Activated CD8-positive, alpha-beta memory T cell treated with anti-CD3 and anti-CD28 coated beads, Interleukin-2, amount 50 U/mL, for 24 hours (primary cell): Measurements from ENCODE around the gene CIC.
"Not testable (repeated sequence)": the region's sequence is repeated elsewhere in the genome, so short reads cannot be mapped to it uniquely, and the experiment has no call there.

Experiments used
- DNase-seq: peaks from one replicate; pipeline ENCODE4 v3.0.0-alpha.2; 2020; ENCODE audit errors: extremely low read depth

CIC gene

DNA sequence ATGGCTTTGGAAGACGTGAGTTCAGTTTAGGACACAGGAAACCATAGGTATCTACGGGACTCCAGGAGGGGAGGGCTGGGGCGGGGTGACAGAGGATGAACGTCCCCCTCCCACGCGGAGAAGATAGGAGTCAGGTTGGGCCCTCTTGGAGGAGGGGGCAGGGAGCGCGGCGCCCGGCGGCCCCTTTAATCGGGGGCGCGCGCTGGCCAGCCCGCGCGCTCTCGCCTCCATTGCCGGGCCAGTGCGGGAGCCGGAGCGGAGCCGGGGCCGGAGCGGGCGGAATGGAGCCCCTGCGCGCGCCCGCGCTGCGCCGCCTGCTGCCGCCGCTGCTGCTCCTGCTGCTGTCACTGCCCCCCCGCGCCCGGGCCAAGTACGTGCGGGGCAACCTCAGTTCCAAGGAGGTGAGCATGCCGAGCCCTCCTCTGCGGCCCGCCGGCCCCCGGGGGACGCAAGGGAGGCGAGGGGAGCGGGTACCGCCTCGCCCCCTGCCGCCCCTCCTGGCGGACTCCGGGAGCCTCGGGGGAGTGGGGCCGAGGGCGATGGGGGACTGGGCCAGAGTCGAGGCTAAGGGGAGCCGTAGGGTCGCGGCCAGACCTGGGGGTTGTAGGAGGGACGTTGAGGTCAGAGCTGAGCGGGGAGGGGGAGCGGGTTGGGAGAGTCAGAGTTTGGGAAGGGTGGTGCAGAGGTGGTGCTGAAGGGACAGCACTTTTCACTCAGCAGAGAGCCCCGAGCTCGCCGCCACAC is 44.2 kb downstream of the CIC start, which contains the start of gene TMEM145:
Gene TMEM145 (plus strand): TSS at position 214 of the 744 bp plus-strand sequence. CDS start 68 bp downstream, at position 282.
- no peak for DNase-seq

DNA sequence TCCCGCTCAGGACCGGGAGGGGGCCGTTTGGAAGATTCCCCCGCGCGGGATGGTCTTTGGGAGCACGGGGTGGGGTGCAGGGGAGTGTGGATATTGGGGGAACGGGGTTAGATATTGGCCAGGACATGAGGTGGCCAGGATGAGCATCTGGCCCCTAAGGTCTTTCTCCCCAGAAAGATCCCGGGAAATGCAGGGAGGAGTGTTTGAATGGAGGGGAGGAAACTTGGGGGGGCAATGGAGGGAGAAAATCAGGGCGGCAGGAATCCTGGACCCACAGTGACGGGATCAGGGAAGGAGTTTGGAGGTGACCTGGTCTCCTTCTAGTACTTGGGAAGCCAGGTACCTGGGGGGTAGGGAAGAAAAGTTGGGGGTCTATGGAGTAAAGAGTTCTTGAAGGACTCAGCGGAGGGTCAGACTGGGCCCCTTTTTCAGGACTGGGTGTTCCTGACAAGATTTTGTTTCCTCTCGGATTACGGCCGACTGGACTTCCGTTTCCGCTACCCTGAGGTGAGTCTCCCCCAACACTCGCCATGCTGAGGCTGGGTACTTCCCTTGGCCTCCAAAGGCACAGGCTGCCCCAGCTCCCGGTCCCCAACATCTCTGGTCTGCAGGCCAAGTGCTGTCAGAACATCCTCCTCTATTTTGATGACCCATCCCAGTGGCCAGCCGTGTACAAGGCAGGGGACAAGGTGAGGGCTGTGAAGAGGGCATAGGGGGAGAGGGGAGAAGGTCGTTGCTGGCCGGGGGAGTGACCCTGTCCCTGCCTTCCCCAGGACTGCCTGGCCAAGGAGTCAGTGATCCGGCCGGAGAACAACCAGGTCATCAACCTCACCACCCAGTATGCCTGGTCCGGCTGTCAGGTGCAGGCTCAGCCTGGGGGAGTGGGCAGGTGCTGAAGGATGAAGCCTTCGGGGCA is 45.0 kb downstream of the CIC start:
- no peak for DNase-seq

DNA sequence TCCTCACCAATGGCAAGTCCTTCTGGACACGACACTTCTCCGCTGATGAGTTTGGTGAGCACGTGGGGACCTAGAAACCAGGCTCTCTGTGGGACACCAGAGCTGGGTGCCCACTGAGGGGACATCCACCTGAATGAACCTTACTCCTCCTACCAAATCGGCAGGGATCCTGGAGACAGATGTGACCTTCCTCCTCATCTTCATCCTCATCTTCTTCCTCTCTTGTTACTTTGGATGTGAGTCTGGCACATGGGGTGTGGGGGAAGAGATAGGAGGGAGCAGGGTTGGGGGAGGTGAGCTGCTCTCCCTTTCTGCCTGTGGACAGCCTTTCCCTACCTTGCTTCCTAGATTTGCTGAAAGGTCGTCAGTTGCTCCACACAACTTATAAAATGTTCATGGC is 46.0 kb downstream of the CIC start:
- no peak for DNase-seq

DNA sequence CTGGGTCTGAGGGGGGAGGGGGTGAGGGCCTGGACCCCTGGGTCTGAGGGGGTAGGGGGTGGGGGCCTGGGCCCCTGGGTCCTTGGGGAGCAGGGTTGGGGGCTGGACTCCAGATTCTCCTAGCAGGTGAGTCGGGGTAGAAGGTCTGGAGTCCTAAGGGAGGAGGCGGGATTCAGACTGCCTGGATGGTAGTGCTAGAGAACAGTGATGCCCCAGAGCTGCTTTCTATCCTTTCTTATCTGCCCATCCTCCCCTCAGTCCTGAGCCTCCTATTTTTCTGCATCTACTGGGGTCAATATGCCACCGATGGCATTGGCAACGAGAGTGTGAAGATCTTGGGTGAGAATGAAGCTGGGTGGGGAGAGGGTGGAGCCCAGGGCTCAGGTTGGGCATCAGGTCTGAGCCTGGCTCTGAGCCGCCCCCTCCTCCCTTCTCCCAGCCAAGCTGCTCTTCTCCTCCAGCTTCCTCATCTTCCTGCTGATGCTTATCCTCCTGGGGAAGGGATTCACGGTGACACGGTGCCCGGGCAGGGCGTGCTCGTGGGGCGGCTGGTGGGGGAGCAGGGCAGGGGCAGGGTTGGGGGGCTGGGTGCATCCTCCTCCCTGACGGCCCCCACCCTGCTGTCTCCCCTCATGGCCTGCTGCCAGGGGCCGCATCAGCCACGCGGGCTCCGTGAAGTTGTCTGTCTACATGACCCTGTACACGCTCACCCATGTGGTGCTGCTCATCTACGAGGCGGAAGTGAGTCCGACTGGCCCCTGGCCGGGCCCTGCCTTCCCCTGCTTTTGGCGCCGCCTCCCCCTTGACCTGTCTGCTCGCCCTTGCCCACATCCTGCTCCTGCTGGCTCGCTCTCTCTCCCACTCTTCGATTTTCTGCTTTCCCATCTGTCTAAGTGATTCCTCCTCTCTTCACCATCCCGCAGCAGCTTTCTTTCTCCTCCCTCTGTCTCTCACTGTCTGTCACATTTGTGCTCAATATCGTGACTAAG is 47.5 kb downstream of the CIC start:
- DNase-seq: no peak

DNA sequence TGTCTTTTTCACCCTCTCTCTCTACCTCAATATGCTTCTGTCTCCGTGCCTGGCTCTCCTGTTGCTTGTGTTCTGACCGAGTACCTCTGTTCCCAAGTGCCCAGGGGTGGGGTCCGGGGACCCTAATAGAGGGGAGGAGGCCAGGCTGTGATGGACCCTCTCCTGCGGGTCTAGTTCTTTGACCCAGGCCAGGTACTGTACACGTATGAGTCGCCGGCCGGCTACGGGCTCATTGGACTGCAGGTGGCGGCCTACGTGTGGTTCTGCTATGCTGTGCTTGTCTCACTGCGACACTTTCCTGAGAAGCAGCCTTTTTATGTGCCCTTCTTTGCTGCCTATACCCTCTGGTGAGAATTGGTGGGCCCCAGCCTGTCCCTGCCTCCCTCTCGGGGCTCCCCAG is 48.5 kb downstream of the CIC start:
- no peak for DNase-seq

DNA sequence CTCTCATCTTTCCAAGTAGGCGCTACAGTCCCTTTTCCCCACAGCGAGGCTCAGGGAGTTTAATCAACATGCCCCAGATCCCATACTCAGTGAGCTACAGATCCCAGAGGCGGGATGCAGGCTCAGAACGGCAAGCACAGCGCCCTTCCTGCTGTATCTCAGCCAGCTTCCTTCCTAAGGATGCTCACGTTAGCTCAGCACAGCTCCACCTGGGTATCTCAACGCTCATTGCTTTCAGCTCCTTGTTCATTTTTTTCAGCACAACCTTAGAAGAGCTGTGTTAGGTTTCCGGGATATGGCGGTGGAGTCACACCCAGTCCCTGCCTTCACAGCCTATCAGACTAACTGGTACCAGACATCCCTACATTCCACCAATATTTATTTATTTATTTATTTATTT is 53.3 kb downstream of the CIC start:
- no peak for DNase-seq

DNA sequence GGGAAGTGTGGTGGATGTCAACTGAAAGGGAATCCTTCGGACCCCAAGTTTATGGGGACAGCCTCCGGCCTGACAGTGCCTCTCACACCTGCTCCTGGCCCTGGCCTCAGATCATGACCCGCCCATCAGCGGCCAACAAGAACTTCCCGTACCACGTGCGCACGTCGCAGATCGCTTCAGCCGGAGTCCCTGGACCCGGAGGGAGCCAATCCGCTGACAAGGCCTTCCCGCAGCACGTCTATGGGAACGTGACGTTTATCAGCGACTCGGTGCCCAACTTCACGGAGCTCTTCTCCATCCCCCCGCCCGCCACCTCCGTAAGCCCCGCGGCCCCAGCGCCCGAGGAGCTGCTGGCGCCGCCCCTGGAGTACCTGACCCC is 54.4 kb downstream of the CIC start:
- DNase-seq: no peak

DNA sequence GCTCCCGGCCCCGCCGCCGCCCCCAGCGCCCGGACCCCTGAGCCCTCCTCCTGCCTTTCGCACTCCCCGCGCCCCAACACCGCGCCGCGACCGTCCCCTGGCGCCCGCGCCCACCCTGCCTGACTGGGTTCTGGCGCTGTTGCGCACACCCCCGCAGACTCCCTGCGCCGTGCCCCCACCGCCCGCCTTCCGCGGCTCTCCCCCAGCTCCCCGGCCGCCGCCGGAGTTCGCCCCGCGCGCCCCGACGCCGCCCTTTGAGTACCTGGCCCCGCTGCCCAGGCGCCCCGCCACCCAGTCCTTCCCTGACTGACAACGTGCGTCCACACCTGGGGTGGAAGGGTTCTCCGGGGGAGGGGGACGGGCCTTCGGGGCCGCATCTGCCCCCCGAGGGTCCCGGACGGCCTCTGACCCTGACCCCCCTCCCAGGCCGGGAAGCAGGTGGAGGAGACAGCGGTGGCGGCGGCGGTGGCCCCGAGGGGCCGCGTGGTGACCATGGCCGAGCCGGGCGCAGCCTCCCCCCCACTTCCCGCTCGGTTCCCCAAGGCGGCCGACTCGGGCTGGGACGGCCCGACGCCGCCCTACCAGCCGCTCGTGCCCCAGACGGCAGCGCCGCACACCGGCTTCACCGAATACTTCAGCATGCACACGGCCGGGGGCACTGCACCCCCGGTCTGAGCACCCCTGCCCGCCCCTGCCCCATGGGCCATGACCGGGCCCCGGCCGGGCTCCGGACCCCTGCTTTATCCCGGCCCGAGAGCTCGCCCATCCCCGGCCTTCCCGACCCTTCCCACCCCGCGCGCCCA is 55.0 kb downstream of the CIC start:
- no peak for DNase-seq

DNA sequence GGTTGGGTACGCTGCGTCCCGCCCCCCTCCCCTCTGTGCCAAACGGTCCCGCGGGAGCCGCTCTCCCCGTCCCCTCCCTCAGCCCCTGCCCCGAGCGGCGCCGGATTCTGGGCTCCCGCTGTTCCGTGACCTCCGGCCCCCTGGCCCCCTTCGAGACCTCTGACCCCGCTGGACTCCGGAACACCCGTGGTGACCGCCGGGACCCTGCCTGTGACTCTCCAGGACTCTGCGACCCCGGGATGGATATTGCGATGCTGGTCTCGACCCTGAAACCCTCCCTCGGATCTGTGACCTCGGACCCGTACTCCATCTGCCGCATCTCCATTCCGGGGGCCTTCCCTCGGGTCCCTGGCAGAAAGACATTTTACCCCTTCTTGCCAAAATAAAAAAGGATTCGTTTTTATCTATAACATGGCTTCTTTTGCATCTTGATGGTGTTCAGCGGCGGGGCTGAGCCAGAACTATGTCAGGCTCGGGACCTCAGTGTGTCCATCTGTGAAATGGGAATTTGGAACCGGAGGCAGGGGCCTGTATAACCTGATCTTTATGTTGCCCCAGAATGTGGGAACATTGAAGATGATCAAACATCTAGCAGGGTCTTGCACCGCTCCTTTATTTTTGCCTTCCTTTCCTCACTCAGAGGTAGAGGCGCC is 55.7 kb downstream of the CIC start:
- DNase-seq: no peak

DNA sequence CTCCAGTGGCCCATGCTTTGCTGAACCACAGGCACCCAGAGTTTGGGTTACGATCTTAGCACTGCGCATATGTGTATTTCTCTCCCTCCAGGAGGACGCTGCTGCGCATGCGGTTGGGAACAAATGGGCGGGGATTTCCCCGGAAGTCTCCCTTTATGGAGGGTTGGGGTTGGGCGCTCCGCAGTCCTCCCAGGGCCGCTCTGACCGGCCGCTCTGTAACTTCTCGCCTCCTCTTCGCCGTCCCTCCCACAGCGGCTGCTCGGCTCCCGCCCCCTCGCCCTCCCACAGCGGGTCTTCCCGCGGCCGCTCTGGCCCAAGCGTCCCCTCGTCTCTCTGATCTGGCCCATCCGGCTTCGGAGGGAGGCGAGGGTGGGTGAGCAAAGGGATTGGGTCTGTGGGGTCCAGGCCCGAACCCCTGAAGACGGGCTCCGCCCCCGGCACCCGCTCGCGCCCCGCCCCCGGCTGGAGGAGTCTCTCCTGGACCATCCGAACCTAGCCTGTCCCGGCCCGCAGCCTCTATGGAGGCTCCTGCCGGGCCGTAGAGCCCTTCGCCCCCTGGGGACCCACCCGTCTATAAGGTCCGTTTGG is 56.4 kb downstream of the CIC start, which contains the start of gene MEGF8:
Gene MEGF8 (plus strand): TSS at position 328 of the 588 bp plus-strand sequence. CDS start 609 bp downstream, outside the sequence.
- DNase-seq: peak; percentile 98

DNA sequence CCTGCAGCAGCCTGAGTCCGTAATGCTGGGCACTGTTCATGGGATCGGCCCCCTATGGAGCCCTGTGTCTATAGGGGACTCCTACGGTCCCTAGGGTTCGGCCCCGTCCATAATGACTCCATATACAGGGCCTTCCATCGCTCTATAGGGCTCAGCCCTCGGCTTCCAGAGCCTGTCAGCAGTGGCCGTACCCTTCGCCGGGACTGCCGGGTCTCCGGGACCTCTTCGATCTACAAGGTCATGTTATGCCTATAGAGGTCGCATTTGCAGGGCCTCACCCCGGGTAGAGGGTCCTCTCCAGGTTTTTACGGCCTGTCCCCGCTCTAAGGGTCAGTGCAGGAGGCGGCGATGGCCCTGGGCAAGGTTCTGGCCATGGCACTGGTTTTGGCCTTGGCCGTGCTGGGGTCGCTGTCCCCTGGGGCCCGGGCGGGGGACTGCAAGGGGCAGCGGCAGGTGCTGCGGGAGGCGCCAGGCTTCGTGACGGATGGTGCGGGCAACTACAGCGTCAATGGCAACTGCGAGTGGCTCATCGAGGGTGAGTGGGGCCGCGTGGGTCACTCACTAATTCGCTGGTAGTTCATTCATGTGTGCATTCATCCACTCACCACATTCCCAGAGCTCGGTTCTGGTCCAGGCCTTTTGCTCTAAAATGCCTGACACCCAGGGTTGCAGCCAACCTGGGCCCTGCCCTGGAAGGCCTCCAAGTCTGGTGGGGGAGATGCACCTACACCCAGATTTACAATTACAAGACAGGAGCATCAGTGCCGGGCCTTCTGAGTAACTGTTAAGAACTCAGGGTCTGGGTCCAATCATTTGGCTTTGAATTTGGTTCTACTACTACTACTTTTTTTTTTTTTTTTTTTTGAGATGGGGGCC is 57.1 kb downstream of the CIC start:
- DNase-seq: no peak

DNA sequence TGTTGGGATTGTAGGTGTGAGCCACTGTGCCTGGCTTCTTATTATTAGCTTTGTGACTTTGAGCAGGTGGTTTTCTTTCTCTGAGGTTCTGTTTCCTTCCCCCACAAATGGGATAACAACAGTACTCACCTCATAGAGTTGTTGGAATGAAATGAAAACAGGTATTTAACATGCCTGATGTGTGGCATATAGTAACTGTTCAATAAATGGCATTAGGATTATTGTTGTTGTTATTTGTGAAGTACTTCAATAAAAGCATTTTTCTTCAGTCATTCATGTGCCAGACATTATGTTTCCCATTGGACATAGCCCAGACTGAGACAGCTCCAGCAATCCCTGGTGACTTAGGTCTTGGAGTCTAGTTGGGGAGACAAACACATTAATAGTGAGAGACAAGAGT is 57.9 kb downstream of the CIC start:
- DNase-seq: no peak

DNA sequence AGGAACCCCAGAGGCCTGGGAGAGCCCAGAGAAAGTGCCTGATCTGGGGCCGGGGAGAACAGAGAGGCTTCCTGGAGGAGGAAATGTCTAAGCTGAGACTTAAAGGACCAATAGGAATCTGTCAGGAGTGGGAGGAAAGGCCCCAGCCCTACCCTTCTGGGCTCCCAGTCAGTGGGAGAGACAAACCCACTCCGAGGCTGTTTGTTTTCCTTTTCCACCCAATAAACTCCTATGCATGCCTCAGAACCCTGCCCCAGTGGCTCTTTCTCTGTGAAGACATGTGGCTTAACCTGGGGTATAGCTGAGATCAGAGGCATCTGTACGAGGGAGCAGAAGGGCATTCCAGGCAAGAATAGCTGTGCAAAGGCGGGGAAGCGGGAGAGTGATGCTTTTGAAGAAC is 58.3 kb downstream of the CIC start:
- no peak for DNase-seq

DNA sequence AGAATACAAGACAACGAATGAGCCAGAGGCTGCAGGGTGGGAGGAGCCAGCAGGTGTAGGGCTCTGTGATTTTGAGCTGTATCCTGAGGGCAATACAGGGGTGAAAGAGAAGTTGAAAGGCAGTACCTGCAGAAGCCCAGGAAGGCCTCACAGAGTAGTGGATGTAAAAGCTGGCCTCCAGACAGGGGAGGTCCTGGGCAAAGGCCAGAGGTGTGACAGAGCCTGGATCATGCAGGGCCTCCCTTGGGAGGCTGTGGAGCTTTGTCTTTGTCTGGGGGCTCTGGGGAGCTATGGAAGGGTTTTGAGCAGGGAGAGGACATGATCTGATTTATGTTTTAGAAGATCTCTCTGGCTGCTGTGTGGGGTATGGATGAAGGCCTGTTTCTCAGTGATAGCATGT is 59.1 kb downstream of the CIC start:
- DNase-seq: no peak

DNA sequence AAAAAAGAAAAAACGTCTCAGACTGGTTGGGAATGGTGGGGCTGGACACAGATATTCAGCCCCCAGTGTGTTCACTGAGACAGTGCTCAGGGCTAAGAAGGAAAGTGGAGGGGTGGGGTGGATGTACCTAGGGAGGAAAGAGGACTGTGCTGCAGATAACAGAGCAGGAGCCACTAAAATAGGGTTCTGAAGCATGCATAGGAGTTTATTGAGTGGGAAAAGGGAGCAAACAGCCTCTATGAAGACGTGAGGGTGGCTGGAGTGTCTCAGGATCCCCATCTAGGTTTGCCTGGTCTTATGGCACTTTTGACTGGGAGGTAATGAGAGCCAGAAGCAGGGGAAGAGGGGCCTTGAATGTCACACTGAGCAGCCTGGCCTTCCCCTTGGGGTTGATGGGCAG is 59.8 kb downstream of the CIC start:
- no peak for DNase-seq

DNA sequence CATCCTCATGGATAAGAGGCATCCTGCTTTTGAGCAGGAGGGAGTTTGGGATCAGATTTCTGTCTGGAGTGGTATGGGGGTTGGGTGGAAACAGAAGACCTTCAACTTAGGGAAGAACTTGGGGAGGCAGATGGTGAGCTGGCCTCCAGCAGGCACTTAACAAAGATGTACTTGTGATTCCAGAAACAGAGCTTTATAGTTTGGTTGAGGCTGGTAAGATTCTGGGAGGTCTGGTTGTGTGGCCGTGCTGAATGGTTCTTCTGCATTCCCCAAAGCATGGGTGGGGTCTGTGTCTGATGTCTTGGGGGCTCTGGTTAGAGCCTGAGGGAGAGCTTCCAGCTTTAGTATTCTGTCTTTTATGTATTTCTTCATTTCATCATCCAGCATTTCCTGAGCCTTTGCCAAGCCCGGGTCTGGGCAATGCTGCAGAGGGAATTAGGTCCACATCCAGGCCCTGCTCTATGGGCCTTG is 61.2 kb downstream of the CIC start:
- no peak for DNase-seq

DNA sequence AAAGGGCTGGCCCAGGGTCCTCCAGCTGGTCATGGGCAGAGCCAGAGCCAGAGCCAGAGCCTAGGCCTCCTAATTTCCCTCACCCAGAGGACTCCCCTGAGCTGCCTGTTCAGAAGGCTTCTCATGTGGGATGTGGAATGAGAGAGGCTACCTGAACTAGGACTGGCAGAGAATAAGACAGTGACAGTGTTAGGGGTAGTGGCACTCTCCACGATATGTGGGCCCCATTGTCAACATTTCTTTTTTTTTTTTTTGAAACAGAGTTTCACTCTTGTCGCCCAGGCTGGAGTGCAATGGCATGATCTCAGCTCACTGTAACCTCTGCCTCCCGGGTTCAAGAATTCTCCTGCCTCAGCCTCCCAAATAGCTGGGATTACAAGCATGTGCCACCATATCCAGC is 62.3 kb downstream of the CIC start:
- DNase-seq: not testable (repeated sequence)

DNA sequence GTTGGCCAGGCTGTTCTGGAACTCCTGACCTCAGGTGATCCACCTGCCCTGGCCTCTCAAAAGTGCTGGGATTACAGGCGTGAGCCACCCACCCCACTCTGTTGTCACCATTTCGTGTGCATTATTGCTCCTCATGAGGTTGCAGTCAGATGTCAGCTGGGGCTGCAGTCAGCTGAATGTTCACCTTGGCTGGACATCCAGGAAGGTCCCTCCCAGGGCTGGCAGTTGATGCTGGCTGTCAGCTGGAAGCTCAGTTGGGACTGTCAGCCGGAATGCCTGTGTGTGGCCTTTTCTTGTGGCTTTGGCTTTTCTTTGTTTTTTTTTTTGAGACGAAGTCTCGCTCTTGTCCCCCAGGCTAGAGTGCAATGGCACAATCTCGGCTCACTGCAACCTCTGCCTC is 63.0 kb downstream of the CIC start:
- DNase-seq: no peak

DNA sequence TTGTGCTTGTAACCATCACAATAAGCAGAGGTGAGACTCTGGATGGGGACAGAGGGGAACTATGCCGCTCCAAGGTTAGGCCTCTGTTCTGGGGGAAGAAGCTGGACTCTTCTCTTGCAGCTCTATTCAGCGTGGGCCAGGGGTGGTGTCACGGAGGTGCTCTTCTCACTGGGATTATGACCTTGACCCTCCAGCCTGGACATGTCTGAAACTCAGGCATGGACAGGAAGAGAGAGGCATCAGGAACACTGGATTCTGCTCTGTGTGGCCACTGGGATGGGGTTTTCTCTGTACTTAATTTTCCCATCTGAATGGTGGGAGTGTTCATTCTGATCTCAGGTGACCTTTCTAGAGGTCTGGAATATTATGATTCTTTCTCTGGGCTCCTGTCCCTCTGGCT is 64.0 kb downstream of the CIC start:
- DNase-seq: no peak
